Left lobe of liver (tissue), 2 donors: Measurements from ENCODE around the gene PON3. TPM values are rescaled to one million over a fixed set of nuclear protein-coding genes. Genes with fewer than 3 reads are reported as not detected.

ENCODE experiments used
- ATAC-seq: fragments of 200-7000 bp; cut with Tn5 transposase; one replicate; pipeline ENCODE4 v1.9.1; 2020; ENCODE audit warnings: mild to moderate bottlenecking, moderate library complexity
- DNase-seq: peaks from one replicate; pipeline ENCODE4 v3.0.0-alpha.2; 2020; ENCODE audit warnings: low spot score
- total RNA-seq: library from RNA; stranded (reverse); gene quantifications from one replicate; pipeline ENCODE4 v1.2.1, GENCODE V29; 2021
- donor health status: DM: no; HTN: no; CAD: no; lungs with moderate emphysema.
- donor health status: DM: no; HTN: yes; CAD: no.

The PON3 gene
- total RNA-seq: 256 TPM

DNA sequence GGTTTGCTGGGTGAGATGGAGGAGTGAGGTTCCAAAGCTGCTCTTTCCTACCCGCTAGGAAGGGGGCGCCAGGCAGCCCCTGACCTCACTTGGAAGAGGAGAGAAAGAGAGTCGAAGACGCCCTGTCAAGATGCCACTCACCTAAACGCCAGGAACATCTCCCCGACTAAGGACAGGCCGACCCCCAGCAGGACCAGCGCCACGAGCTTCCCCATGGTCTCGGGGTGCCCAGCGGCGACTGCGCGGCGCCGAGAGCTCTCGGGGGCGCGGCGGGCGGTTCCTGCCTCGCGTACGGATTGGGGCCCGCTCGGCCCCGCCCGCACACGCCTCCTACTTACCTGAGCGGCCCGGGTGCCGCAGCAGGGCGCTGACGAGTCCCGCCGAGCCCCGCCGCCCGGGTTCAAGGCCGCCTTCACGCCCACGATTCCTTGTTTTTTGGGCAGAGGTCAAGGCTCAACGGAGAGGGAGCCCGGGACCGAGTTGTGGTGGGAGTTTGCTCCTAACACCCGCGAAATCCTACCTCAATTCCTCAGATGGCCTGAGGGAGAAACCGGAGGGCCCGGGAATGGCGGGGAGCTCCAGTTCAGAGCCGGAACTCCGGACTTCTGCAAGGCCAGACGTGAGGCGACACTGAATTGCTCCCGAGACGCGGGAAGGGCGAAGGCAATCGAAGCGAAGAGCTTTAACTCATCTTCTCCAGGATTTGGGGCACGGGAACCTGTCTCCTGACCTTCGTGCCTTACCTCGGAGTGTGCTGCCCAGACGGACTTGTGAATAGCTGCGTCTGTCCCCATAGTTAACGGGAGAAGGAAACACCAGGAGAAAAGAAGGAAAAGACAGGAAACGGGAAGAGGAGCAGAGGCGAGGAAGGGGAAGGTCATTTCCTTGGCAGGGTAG, at the start of gene PON3:
PON3 (minus strand) TSS at position 240 of the 897 bp plus-strand sequence; CDS start at position 215, 25 bp downstream.
- DNase-seq (peak; percentile 91), ATAC-seq (peak; percentile 87)

- ATAC-seq (no peak), DNase-seq (no peak)
Observed at GRCh38 chr7:95444796-95445195, 48.6 kb upstream of the PON3 start.

DNA sequence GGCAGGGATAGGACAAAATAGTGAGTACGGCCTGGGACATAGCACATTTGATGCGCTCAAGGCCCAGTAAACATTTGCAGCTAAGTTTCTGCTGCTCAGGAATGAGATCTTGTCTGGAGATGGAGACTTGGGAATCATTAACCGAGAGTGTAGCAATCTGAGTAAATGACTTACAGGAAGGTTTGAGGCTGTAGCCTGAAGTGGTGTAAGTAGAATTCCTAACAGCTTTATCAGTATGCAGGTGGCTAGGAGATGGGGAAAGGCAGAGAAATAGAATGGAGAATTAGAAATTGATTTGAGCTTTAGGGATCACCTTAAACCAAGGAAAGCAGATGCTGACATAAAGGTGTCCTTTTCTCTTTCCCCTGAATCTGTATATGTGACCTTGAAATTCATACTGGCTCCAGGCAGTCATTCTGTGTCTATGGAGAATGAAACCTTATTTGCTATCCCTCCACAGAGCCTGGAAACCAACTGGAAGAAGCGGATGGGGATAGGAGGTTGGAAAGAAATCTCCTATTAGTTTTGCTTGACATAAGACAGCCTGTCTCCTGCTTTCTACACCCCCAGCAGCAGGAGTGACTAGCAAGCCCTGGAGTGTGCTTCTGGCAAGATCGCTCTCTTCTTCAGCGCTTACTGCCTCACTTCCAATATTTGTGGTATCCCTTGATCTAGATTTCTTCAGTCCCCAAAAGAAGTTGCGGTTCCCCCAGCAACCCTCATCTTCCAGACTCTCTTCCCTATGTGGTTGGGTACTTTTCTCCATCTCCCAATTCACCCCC, 45.1 kb upstream of the PON3 start:
- DNase-seq (no peak), ATAC-seq (peak; percentile 62)

DNA sequence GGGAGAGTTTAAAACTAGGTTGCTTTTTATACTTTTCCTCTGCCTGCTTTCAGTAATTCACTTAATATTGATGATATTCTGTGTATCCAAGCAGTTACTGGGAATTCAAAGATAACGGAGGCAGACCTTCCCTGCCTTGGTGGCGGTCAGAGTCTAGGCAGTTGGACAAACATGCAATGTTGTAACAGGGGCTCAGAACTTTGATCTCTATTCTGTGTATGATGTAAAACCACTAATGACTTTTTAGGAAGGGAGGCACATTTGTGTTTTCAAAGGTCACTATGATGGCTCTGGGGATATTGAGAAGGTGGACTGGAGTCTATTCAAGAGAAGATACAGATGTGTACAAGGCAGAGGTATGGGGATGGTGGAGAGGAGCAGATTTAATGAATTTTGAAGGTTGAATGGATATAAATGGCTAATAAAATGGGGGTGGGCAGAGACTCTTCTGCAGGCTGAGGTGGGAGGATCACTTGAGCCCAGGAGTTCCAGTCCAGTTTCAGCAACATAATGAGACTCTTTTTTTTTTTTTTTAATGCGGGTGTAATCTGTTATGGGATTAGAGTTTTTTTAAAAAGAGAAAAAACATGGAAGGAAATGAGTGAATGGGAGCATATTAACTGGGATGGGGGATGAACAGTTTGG, 44.3 kb upstream of the PON3 start:
- peak; percentile 81 for DNase-seq
- peak; percentile 85 for ATAC-seq

GRCh38 chr7:95436407-95436806, 40.2 kb upstream of the PON3 start:
- ATAC-seq: no peak
- no peak for DNase-seq

DNA sequence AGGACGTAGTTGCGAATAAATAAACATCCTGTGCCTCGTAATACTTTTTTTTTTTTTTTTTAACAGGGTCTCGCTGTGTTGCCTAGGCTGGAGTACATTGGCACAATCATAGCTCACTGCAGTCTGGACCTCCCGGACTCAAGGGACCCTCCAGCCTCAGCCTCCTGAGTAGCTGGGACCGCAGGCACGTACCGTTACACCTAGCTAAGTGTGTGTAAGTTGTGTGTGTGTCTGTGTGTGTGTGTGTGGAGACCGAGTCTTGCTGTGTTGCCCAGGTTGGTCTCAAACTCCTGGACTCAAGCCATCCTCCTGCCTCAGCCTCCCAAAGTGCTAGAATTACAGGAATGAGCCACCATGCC, 39.2 kb upstream of the PON3 start:
- ATAC-seq: no peak
- no peak for DNase-seq

GRCh38 chr7:95434557-95435421, 38.6 kb upstream of the PON3 start, which contains the start of gene PON2:
TSS of gene PON2 (minus strand) at chr7:95435028. CDS start at chr7:95434951, 77 bp downstream.
- ATAC-seq (peak; percentile 96), DNase-seq (peak; percentile 92)

DNA sequence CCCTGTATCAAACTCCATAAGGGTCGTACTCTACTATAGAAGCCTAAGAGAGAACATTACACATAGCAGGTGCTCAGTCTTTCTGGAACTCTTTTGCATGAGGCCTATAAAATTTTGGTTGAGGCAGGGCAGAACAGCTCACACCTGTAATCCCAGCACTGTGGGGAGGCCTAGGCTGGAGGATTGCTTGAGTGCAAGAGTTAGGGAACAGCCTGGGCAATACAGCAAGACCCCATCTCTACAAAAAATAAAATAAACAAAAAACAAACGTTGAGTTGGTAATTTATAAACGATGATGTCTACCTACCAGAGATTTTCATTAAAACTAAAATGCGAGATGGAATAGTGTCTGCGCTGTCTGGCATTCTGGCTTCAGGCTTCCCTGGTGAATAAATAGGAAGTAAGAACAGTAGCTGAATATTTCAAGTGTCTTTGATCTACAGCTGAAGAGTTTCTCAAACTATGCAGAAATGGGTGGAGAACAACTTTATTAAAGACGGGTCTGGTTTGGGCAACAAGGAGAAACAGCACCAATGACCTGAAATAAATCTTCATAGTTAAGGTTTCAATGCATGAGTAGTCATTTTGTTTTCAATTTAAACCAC, 37.9 kb upstream of the PON3 start:
- ATAC-seq (peak; percentile 1), DNase-seq (no peak)

GRCh38 chr7:95433129-95433528, 37.0 kb upstream of the PON3 start:
- ATAC-seq: no peak
- DNase-seq: no peak

- ATAC-seq: no peak
- no peak for DNase-seq
Observed at GRCh38 chr7:95432606-95433005, 36.4 kb upstream of the PON3 start.

GRCh38 chr7:95430864-95431263, 34.7 kb upstream of the PON3 start:
- DNase-seq: no peak
- ATAC-seq: peak; percentile 9

DNA sequence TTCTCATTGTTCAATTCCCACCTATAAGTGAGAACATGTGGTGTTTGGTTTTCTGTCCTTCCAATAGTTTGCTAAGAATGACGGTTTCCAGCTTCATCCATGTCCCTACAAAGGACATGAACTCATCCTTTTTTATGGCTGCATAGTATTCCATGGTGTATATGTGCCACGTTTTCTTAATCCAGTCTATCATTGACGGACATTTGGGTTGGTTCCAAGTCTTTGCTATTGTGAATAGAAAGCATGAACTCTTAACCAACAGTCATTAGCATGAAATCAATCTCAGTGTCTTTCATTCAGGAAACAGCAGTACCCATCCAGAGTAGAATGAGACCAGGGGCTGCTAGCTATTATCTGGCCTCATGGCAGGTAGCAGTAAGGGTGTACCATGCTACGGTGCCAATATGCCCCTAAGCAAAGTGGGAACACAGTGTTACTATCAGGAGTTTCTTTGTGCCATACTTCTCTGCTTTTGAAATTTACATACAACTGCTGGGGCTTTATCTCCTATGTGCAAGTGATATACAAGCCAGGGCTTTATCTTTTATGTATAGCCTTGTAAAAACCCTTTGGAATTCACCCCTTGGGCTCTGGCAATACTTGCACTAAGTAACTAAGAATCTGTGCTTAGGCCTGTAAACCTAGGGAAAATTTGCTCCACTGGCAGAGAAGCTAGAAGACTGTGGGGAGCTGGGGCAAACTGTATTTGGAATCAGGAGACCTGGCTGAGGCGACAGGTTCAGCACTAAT, 33.2 kb upstream of the PON3 start:
- DNase-seq (no peak), ATAC-seq (no peak)

DNA sequence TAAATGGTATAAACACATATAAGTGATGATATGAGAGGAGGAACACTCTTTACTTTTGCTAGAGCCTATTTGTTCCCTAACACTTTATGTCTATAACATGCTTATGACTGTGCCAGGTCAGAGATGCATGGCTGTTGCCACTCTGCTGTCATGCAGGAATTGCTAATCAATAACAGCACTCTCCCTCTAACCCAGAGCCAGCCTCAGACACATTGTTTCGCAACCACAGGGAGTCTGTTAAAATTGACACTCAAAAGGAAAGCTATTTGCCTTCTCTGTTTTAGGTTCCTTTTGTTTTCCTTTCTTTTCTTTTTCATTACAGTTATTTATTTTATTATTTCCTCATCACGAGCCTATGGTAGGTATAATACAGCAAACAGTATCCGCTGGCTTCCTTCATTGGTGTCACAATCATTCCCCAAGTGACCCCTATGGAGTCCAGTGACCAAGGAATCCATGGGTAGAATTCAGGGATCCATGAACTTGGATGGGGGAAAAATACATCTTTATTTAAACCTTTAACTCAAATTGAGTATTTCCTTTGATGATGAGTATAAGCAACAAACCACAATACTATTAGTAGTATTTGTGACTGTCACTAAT, 31.8 kb upstream of the PON3 start:
- ATAC-seq (peak; percentile 75), DNase-seq (no peak)

- DNase-seq (no peak), ATAC-seq (no peak)
Observed at GRCh38 chr7:95427166-95427565, 31.0 kb upstream of the PON3 start.

DNA sequence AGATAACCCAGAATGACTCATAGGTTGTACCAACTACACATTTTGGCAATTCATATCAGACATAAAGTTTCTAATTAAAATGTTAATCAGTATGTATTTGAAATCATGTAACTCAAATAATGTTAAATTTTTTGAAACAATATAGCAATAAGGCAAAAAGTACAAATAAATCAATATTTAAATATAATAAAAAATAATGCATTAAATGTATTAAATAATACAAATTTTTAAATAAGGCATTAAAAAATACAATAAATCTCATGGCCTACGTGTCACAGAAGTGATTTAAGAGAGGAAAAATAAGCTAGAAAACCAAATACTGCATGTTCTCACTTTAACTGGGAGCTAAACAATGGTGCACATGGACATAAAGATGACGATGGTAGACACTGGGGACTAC, 29.5 kb upstream of the PON3 start:
- DNase-seq (no peak), ATAC-seq (no peak)

DNA sequence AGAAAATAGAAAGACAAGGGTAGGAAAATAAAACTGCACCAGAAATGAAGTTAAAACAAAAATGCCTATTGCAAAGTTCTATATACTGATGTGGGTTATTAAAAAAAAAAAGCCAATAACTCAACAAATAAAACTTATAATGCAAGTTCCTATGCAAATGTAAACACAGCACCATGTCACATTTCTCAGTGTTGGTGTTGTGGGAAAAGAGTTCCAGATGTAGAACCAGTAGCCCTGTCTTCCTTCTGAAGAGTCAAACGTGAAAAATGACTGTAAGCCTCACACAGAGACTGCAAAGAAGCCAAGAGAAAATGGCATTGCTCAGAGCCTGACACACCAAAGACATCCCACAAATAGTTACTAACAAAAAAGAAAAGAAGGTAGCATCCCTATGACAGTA, 28.5 kb upstream of the PON3 start:
- DNase-seq: no peak
- no peak for ATAC-seq

DNA sequence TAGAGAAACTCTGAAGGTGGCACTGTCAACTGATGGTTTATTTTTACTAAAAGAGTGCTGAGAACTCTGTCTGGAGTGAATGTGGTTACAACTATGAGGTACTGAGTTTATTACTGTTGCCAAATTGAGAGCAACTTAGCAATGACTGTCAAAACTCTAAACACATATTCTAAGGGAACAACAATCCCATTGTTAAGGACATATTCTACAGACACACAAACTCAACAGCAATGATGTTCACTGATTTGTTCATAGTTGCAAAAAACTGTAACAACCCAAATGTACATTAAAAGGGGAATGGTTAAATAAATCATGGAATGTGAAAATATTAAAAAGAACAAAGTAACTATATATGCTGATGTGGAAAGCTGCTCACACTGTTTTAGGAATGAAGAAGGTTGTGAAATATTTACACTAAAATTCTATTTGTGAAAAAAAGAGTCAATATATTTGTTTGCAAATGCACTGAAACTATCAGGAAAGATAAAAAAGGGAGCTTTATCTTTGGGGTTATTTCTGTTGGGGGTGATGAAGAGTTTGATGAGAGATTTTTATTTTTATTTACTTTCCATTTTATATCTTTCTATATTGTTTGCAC, 25.8 kb upstream of the PON3 start:
- peak; percentile 43 for ATAC-seq

GRCh38 chr7:95421000-95421846, 25.0 kb upstream of the PON3 start:
- DNase-seq (no peak), ATAC-seq (peak; percentile 65)

More for the DNA sequence above, 25.8 kb upstream of the PON3 start:
- no peak for DNase-seq
